NCI-H524 (cell line): ENCODE measurements around the gene NTF3.
"Not testable (repeated sequence)": the region's sequence is repeated elsewhere in the genome, so short reads cannot be mapped to it uniquely, and the experiment has no call there.

ENCODE experiments used
- DNase-seq, 2 experiments: peaks; one replicate each; lab custom pipeline; 2025; lab: John Stamatoyannopoulos, UW

NTF3 gene

DNA sequence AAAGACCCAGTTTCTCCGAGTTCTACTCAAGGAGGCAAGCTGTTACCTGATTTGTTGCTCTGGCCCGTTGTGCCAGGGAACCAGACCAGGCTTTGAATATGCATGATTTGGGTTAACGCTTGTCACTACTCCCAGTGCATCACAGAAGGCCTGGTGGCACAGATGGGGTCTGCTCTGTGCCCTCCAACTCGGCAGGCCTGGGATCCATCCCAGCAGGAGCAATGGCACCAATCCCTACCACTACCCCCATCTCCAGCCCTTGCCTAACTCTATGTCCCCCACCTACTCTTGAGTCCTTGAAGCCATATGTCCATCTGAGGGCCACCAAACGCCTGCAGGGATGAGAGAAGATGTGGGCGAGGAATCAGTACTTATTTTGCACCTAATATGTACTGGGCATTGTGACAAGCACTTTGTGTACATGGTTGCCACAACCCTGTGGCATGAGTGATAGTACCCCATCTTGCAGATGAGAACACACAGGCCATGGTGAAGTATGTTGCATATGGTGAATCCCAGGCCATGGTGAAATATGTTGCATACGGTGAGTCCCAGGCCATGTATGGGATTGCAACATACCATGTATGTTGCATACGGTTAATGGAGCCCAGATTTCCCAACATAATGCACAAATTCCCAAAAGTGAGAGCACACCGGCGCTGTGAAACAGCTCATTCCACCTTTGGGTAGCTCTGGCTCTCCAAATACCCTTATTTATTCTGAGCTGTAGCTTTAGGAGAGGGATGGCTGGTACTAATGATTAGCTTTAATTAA, 102.7 kb downstream of the NTF3 start:
- DNase-seq: no peak

DNA sequence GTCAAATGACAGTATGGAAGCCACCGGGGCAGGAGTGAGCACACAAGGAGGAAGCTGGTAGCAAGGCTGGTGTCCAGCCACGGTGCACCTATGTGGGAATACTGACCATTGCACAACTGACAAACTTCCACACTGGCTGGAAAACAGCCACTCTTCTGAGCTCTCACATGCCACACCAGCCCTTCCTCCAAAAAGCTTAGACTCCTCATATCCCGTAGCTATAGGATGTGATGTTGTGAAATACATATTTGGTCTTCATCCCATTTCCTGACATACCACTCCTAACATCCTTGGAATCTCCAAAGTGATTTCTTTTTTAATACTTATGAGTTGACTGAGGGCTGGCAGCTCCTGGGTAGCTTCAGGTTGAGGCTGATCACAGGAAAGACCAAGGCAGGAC, 103.6 kb downstream of the NTF3 start:
- no peak for DNase-seq

DNA sequence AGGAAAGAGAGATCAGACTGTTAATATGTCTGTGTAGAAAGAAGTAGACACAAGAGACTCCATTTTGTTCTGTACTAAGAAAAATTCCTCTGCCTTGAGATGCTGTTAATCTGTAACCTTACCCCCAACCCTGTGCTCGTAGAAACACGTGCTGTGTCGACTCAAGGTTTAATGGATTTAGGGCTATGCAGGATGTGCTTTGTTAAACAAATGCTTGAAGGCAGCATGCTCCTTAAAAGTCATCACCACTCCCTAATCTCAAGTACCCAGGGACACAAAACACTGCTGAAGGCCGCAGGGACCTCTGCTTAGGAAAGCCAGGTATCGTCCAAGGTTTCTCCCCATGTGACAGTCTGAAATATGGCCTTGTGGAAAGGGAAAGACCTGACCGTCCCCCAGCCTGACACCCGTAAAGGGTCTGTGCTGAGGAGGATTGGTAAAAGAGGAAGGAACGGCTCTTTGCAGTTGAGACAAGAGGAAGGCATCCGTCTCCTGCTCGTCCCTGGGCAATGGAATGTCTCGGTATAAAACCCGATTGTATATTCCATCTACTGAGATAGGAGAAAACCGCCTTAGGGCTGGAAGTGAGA, 105.2 kb downstream of the NTF3 start:
- DNase-seq: not testable (repeated sequence)

DNA sequence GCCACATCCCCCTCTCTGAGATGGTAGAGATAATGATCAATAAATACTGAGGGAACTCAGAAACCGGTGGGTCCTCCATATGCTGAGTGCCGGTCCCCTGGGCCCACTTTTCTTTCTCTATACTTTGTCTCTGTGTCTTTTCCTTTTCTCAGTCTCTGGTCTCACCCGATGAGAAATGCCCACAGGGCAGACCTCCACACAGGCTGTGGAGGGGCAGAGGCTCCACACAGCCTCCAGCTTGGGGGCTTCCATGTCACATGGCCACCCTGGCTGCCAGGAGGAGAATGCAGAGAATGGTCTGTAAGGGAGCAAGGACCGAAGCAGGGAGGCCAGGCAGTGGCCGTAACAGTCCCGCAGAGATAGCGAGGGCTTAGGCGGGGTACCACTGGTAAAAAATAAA, 105.9 kb downstream of the NTF3 start:
- DNase-seq: no peak
